HG03280 (cell line): ENCODE measurements around the gene POLD3.

Source experiments
- ATAC-seq: cut with Tn5 transposase; IDR thresholded peaks from one replicate; pipeline ENCODE4 v1.9.1; 2021; ENCODE audit warnings: mild to moderate bottlenecking, moderate library complexity; ENCODE audit not compliant: unreplicated experiment

Gene POLD3

GRCh38 chr11:74592441-74593362 is at the start of gene POLD3:
TSS of gene POLD3 (plus strand) at chr11:74592582. CDS start at chr11:74592659, 77 bp downstream.
- peak; percentile 84 for ATAC-seq

- no peak for ATAC-seq
Observed at GRCh38 chr11:74543991-74544390, 48.4 kb upstream of the POLD3 start.

- ATAC-seq: no peak
Observed at GRCh38 chr11:74546752-74547151, 45.6 kb upstream of the POLD3 start.

- no peak for ATAC-seq
Observed at GRCh38 chr11:74550991-74551753, 41.2 kb upstream of the POLD3 start.

- ATAC-seq: no peak
Observed at GRCh38 chr11:74551754-74552145, 40.6 kb upstream of the POLD3 start.

GRCh38 chr11:74557526-74557925 is 34.9 kb upstream of the POLD3 start:
- no peak for ATAC-seq

- no peak for ATAC-seq
Observed at GRCh38 chr11:74559110-74559933, 33.1 kb upstream of the POLD3 start.

- ATAC-seq: no peak
Observed at GRCh38 chr11:74559934-74560309, 32.5 kb upstream of the POLD3 start.

- no peak for ATAC-seq
Observed at GRCh38 chr11:74566146-74566960, 26.0 kb upstream of the POLD3 start.

- no peak for ATAC-seq
Observed at GRCh38 chr11:74568028-74568427, 24.4 kb upstream of the POLD3 start.

GRCh38 chr11:74570266-74571061 is 21.9 kb upstream of the POLD3 start:
- ATAC-seq: no peak

- no peak for ATAC-seq
Observed at GRCh38 chr11:74571062-74571399, 21.4 kb upstream of the POLD3 start.

- ATAC-seq: no peak
Observed at GRCh38 chr11:74572349-74572748, 20.0 kb upstream of the POLD3 start.

- no peak for ATAC-seq
Observed at GRCh38 chr11:74574563-74574962, 17.8 kb upstream of the POLD3 start.

GRCh38 chr11:74575999-74576398 is 16.4 kb upstream of the POLD3 start:
- ATAC-seq: no peak

- ATAC-seq: no peak
Observed at GRCh38 chr11:74577181-74577580, 15.2 kb upstream of the POLD3 start.

GRCh38 chr11:74577624-74578396 is 14.6 kb upstream of the POLD3 start:
- ATAC-seq: no peak

- no peak for ATAC-seq
Observed at GRCh38 chr11:74579577-74580270, 12.7 kb upstream of the POLD3 start.
